Naive thymus-derived CD4-positive, alpha-beta T cell (primary cell): ENCODE measurements around the gene TBC1D10A. TPM values are rescaled to one million over a fixed set of nuclear protein-coding genes. Genes with fewer than 3 reads are reported as not detected.
A peak's percentile ranks its signal among the peaks of the same experiment; 100 is the strongest.

ENCODE experiments used
- ATAC-seq: fragments of 150-1000 bp; cut with Tn5 transposase; 2 replicates; pipeline ENCODE4 v1.10.0; 2021; ENCODE audit warnings: mild to moderate bottlenecking, moderate library complexity
- CTCF ChIA-PET: fragments of 350-600 bp; sonication (Branson Sonifier 250); formaldehyde crosslinking; loops from one replicate; lab custom pipeline; 2021; ENCODE audit warnings: antibody characterized with exemption; lab: Charles Lee
- POLR2A ChIA-PET: fragments of 350-600 bp; sonication (Branson Sonifier 250); formaldehyde crosslinking; loops from one replicate; lab custom pipeline; 2021; ENCODE audit warnings: antibody characterized with exemption, inconsistent platforms; lab: Charles Lee
- DNase-seq, 9 donors: peaks; one replicate each; pipeline versions ENCODE4 v3.0.0 to v3.0.0-alpha.2; 2020 to 2022; ENCODE audit warnings: mixed read lengths in 1 of 9
- H3K27ac ChIP-seq: one replicate; pipeline ENCODE4 v1.7.0; 2013; ENCODE audit warnings: mild to moderate bottlenecking, low read depth, low read length, moderate library complexity
- H3K27me3 ChIP-seq, 2 donors: one replicate each; pipeline ENCODE4 v1.7.0; 2013; ENCODE audit warnings: low read length in 2 of 2, mild to moderate bottlenecking in 2 of 2, moderate library complexity in 2 of 2; ENCODE audit not compliant: control insufficient read depth in 2 of 2, insufficient read depth in 2 of 2
- H3K36me3 ChIP-seq, 3 experiments: 1 replicate in 2 of 3; 2 replicates in 1 of 3; pipeline ENCODE4 v1.7.0; 2013; ENCODE audit warnings: low read length in 3 of 3, mild to moderate bottlenecking in 3 of 3, moderate library complexity in 1 of 3; ENCODE audit not compliant: insufficient read depth in 3 of 3, control insufficient read depth in 2 of 3
- H3K4me1 ChIP-seq, 2 donors: one replicate each; pipeline ENCODE4 v1.7.0; 2013; ENCODE audit warnings: low read length in 2 of 2, mild to moderate bottlenecking in 2 of 2, moderate library complexity in 1 of 2; ENCODE audit not compliant: control insufficient read depth in 2 of 2, insufficient read depth in 2 of 2
- H3K4me3 ChIP-seq: 2 replicates; pipeline ENCODE4 v1.7.0; 2013; ENCODE audit warnings: mild to moderate bottlenecking, low read length
- H3K9me3 ChIP-seq, 3 experiments: 1 replicate in 2 of 3; 2 replicates in 1 of 3; pipeline ENCODE4 v1.7.0; 2013; ENCODE audit warnings: low read length in 3 of 3; ENCODE audit not compliant: control insufficient read depth in 2 of 3
- H3K27ac Mint-ChIP-seq, 9 donors: one replicate each; pipeline ENCODE4 v1.8.0; 2020 to 2022; ENCODE audit warnings: mixed read lengths in 9 of 9, mild to moderate bottlenecking in 8 of 9, moderate library complexity in 5 of 9, inconsistent platforms in 2 of 9
- H3K27me3 Mint-ChIP-seq, 5 donors: one replicate each; pipeline ENCODE4 v1.8.0; 2021 to 2022; ENCODE audit warnings: mixed read lengths in 5 of 5, mild to moderate bottlenecking in 1 of 5
- H3K36me3 Mint-ChIP-seq, 5 donors: one replicate each; pipeline ENCODE4 v1.8.0; 2020 to 2022; ENCODE audit warnings: mixed read lengths in 5 of 5, mild to moderate bottlenecking in 3 of 5, inconsistent platforms in 1 of 5
- H3K4me1 Mint-ChIP-seq, 7 donors: one replicate each; pipeline ENCODE4 v1.8.0; 2020 to 2022; ENCODE audit warnings: mixed read lengths in 7 of 7, mild to moderate bottlenecking in 3 of 7, inconsistent platforms in 1 of 7
- H3K4me3 Mint-ChIP-seq, 10 donors: one replicate each; pipeline ENCODE4 v1.8.0; 2020 to 2022; ENCODE audit warnings: mild to moderate bottlenecking in 10 of 10, mixed read lengths in 10 of 10, moderate library complexity in 6 of 10, inconsistent platforms in 2 of 10
- H3K9me3 Mint-ChIP-seq, 11 donors: one replicate each; pipeline ENCODE4 v1.8.0; 2020 to 2022; ENCODE audit warnings: mixed read lengths in 11 of 11, mild to moderate bottlenecking in 4 of 11, inconsistent platforms in 1 of 11, moderate library complexity in 1 of 11
- intact Hi-C, 2 donors: fragments of 100-400 bp; cut with micrococcal nuclease; formaldehyde crosslinking; loops; one replicate each; pipeline ENCODE4 v1.15.1; 2023
- polyA plus RNA-seq, 2 donors: library from polyadenylated mRNA; unstranded; fragments of 300-500 nt; fragmentation: Illumina TruSeq; gene quantifications; one replicate each; pipeline ENCODE4 v1.2.3, GENCODE V29; 2021
- total RNA-seq, 6 experiments: library from RNA in 5 of 6; stranded (reverse) in 5 of 6; gene quantifications; 1 replicate in 5 of 6; 2 replicates in 1 of 6; pipeline ENCODE4 v1.2.3 and lab custom pipeline; 2021 to 2026

TBC1D10A gene
- total and polyA plus RNA-seq, 7 experiments from 2014 or later = 47.2 to 84.7 (median 70.9) TPM

GRCh38 chr22:30357650-30358215, 31.0 kb upstream of the TBC1D10A start:
- Mint-ChIP-seq H3K36me3 (peaks cover 6 to 11% (median 8%) of the 10 kb centered on the region in 5 donors), H3K4me1 (peaks cover 33 to 51% (median 45%) of the 10 kb centered on the region in 7 donors), H3K27me3 (peaks cover 0 to 6% (median 0%) of the 10 kb centered on the region in 5 donors), H3K27ac (peak overlapping the region; percentile 86 to 99 (median 95)), H3K9me3 (peaks cover 0 to 2% (median 0%) of the 10 kb centered on the region in 11 donors), H3K4me3 (peak overlapping the region; percentile 92 to 99 (median 95))
- Histone ChIP-seq H3K27ac (no peak overlapping the region), H3K4me1 (peaks cover 27 to 31% of the 10 kb centered on the region in 2 donors), H3K9me3 (no peaks in the 10 kb centered on the region), H3K27me3 (no peaks in the 10 kb centered on the region), H3K4me3 (no peak overlapping the region), H3K36me3 (peaks cover 0 to 19% (median 4%) of the 10 kb centered on the region in 3 experiments)
- intact Hi-C loops = loop anchor here in 1 of 2 donors (2.0 kb wide), 1 partner anchor 235 kb away; no protein-coding TSS in a partner anchor
- no peak for ATAC-seq
- no peak for DNase-seq
- POLR2A ChIA-PET = interaction anchor here (0.7 to 7.9 kb wide), 7 partner anchors 22 to 123 kb away, joined by 3 to 87 read pairs (median 8); partner anchors contain the start of genes CASTOR1 and TBC1D10A
- CTCF ChIA-PET = interaction anchor here (3.1 kb wide), 1 partner anchor 70 kb away, joined by 18 read pairs; the partner anchor contains the start of gene CASTOR1

DNA sequence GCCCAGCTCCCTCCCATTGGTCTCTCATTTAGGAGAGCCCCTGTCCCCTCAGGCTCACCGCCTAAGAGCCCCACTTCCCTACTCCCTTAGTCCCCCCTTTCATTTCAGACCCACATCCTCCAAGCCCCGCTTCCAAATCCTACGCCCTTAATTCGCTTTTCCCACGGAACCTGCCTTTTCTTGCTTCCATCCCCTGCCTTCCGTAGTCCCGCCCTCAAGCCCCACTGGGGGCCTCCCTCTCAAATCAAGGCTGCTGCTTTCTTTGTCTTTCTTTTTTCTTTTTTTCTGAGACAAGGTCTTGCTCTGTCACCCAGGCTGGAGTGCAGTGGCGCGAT, 30.5 kb upstream of the TBC1D10A start:
- Histone ChIP-seq H3K27ac (peak overlapping the region; percentile 100), H3K36me3 (peaks cover 3 to 24% (median 9%) of the 10 kb centered on the region in 3 experiments), H3K4me3 (peak overlapping the region; percentile 94), H3K4me1 (peaks cover 32 to 36% of the 10 kb centered on the region in 2 donors), H3K9me3 (no peaks in the 10 kb centered on the region), H3K27me3 (no peaks in the 10 kb centered on the region)
- POLR2A ChIA-PET = interaction anchor here (0.6 to 7.9 kb wide), 19 partner anchors 22 to 519 kb away, joined by 3 to 87 read pairs (median 6); partner anchors contain the start of genes ASCC2, CASTOR1, RNF215 and SEC14L2
- peaks cover 33 to 56% (median 49%) of the 10 kb centered on the region in 7 donors for H3K4me1 Mint-ChIP-seq
- DNase-seq (peak in 4 of 9 donors; percentile 34 to 53 (median 48)), ATAC-seq (peak; percentile 5)
- peaks cover 0 to 2% (median 0%) of the 10 kb centered on the region in 11 donors for H3K9me3 Mint-ChIP-seq
- intact Hi-C loops = loop anchor here in 1 of 2 donors (2.0 kb wide), 1 partner anchor 236 kb away; no protein-coding TSS in a partner anchor
- H3K4me3 Mint-ChIP-seq = peak overlapping the region; percentile 92 to 99 (median 95)
- CTCF ChIA-PET = interaction anchor here (0.9 to 3.1 kb wide), 3 partner anchors 27 to 69 kb away, joined by 3 to 18 read pairs (median 3); partner anchors contain the start of gene CASTOR1
- peak overlapping the region; percentile 86 to 99 (median 95) for H3K27ac Mint-ChIP-seq
- H3K36me3 Mint-ChIP-seq = peaks cover 8 to 15% (median 9%) of the 10 kb centered on the region in 5 donors
- peaks cover 0 to 6% (median 0%) of the 10 kb centered on the region in 5 donors for H3K27me3 Mint-ChIP-seq

- ChIA-PET POLR2A (interaction anchor here (0.6 to 7.9 kb wide), 22 partner anchors 10 to 518 kb away, joined by 3 to 87 read pairs (median 6); partner anchors contain the start of genes ASCC2, CASTOR1, RNF215 and SEC14L2), CTCF (interaction anchor here (0.9 to 3.1 kb wide), 5 partner anchors 26 to 70 kb away, joined by 3 to 18 read pairs (median 3); partner anchors contain the start of gene CASTOR1)
- H3K4me3 Mint-ChIP-seq = peak within 1 kb of the TSS; percentile 92 to 99 (median 95)
- peak; percentile 94 for ATAC-seq
- peaks cover 7 to 30% (median 14%) of the 10 kb centered on the region in 3 experiments for H3K36me3 ChIP-seq
- peaks cover 0 to 2% (median 0%) of the 10 kb centered on the region in 11 donors for H3K9me3 Mint-ChIP-seq
- intact Hi-C loops = loop anchor here (1.0 to 2.0 kb wide), 11 partner anchors 29 to 753 kb away; partner anchors contain the start of genes CASTOR1 (in 2 of the 2), OSM (in 2 of the 2), RNF215 (in 2 of the 2) and NF2 (in 1 of the 2)
- peak; percentile 78 to 90 (median 86) for DNase-seq
- no peaks in the 10 kb centered on the region for H3K9me3 ChIP-seq
- H3K4me1 Mint-ChIP-seq = peaks cover 35 to 62% (median 54%) of the 10 kb centered on the region in 7 donors
- peaks cover 8 to 18% (median 9%) of the 10 kb centered on the region in 5 donors for H3K36me3 Mint-ChIP-seq
- peaks cover 0 to 6% (median 0%) of the 10 kb centered on the region in 5 donors for H3K27me3 Mint-ChIP-seq
- H3K4me1 ChIP-seq = peaks cover 32 to 37% of the 10 kb centered on the region in 2 donors
- H3K27me3 ChIP-seq = no peaks in the 10 kb centered on the region
- peak within 1 kb of the TSS; percentile 86 to 99 (median 95) for H3K27ac Mint-ChIP-seq
- H3K27ac ChIP-seq = peak within 1 kb of the TSS; percentile 100
- H3K4me3 ChIP-seq = peak within 1 kb of the TSS; percentile 94
Measured at GRCh38 chr22:30356449-30357235, 29.9 kb upstream of the TBC1D10A start, which contains the start of the genes CCDC157 and SF3A1. Gene CCDC157 (plus strand): TSS chr22:30357007. CDS start chr22:30366001, 8,994 bp downstream. Gene SF3A1 (minus strand): TSS chr22:30356894. CDS start chr22:30356792, 102 bp downstream.

DNA sequence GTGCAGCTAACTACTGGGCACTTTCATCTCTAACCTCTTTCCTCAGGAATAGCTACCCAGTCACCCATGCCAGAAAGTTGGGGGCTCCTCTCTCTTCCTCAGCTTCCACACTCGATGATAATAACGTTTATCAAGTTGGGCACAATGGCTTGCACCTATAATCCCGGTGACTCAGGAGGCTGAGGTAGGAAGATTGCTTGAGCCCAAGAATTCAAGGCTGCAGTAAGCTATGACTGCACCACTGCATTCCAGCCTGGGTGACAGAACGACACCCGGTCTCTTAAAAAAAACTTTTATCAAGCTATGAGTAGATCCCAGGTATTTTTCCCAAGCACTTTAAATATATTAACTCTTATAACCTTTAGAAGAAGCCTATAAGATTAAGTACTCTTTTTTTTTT, 27.9 kb upstream of the TBC1D10A start:
- no peak for DNase-seq
- intact Hi-C loops = no loop called here
- Mint-ChIP-seq H3K27ac (peak overlapping the region in 8 of 9 donors; percentile 8 to 98 (median 74)), H3K9me3 (peaks cover 0 to 2% (median 0%) of the 10 kb centered on the region in 11 donors), H3K27me3 (peaks cover 0 to 6% (median 0%) of the 10 kb centered on the region in 5 donors), H3K4me1 (peaks cover 47 to 81% (median 68%) of the 10 kb centered on the region in 7 donors), H3K4me3 (peak overlapping the region; percentile 39 to 99 (median 94)), H3K36me3 (peaks cover 9 to 29% (median 21%) of the 10 kb centered on the region in 5 donors)
- ATAC-seq = no peak
- Histone ChIP-seq H3K9me3 (no peaks in the 10 kb centered on the region), H3K36me3 (peaks cover 7 to 50% (median 19%) of the 10 kb centered on the region in 3 experiments), H3K27me3 (no peaks in the 10 kb centered on the region), H3K27ac (peak overlapping the region; percentile 100), H3K4me3 (peak overlapping the region; percentile 94), H3K4me1 (peaks cover 32 to 37% of the 10 kb centered on the region in 2 donors)
- CTCF ChIA-PET = interaction anchor here (0.8 to 2.1 kb wide), 5 partner anchors 21 to 67 kb away, joined by 3 to 7 read pairs (median 3); partner anchors contain the start of gene CASTOR1
- POLR2A ChIA-PET = interaction anchor here (0.6 to 7.9 kb wide), 8 partner anchors 14 to 64 kb away, joined by 3 to 87 read pairs (median 4); partner anchors contain the start of gene CASTOR1

GRCh38 chr22:30351226-30351625, 24.5 kb upstream of the TBC1D10A start:
- Histone ChIP-seq H3K27ac (no peak overlapping the region), H3K27me3 (no peaks in the 10 kb centered on the region), H3K4me1 (peaks cover 42 to 49% of the 10 kb centered on the region in 2 donors), H3K4me3 (no peak overlapping the region), H3K36me3 (peaks cover 17 to 76% (median 32%) of the 10 kb centered on the region in 3 experiments), H3K9me3 (no peaks in the 10 kb centered on the region)
- no peaks in the 10 kb centered on the region for H3K27me3 Mint-ChIP-seq
- peaks cover 0 to 2% (median 0%) of the 10 kb centered on the region in 11 donors for H3K9me3 Mint-ChIP-seq
- ATAC-seq (no peak), DNase-seq (no peak)
- intact Hi-C loops = no loop called here
- ChIA-PET POLR2A (interaction anchor here (2.3 kb wide), 1 partner anchor 11 kb away, joined by 11 read pairs; no protein-coding TSS in a partner anchor), CTCF (no interaction called here)
- H3K4me1 Mint-ChIP-seq = peaks cover 56 to 93% (median 70%) of the 10 kb centered on the region in 7 donors
- peak overlapping the region in 5 of 10 donors; percentile 7 to 48 (median 34) for H3K4me3 Mint-ChIP-seq
- peak overlapping the region in 3 of 9 donors; percentile 59 to 86 (median 76) for H3K27ac Mint-ChIP-seq
- H3K36me3 Mint-ChIP-seq = peaks cover 9 to 35% (median 28%) of the 10 kb centered on the region in 5 donors
